SK-N-MC (cell line): ENCODE measurements around the gene CLP1.
"Not testable (repeated sequence)": the region's sequence is repeated elsewhere in the genome, so short reads cannot be mapped to it uniquely, and the experiment has no call there.

Experiments used
- DNase-seq: peaks from one replicate; pipeline ENCODE4 v3.0.0-alpha.2; 2011; ENCODE audit warnings: low read depth, low spot score
- H3K27ac ChIP-seq: fragments of 200-600 bp; sonication (generic); 2 replicates; pipeline ENCODE4 v1.5.1; 2016; ENCODE audit warnings: mixed run types
- H3K36me3 ChIP-seq: fragments of 200-600 bp; sonication (generic); 2 replicates; pipeline ENCODE4 v1.6.1; 2017; ENCODE audit warnings: antibody characterized with exemption, low read length, mixed read lengths; ENCODE audit not compliant: insufficient read depth
- H3K4me3 ChIP-seq: fragments of 200-600 bp; sonication (generic); 2 replicates; pipeline ENCODE4 v1.5.1; 2016
- H3K9ac ChIP-seq: fragments of 200-600 bp; sonication (generic); 2 replicates; pipeline ENCODE4 v1.8.0; 2017; ENCODE audit warnings: mixed run types, mixed read lengths; ENCODE audit not compliant: insufficient read length
- H3K9me3 ChIP-seq: fragments of 200-600 bp; sonication (generic); 2 replicates; pipeline ENCODE4 v1.6.1; 2017; ENCODE audit warnings: low read depth, mild to moderate bottlenecking, antibody characterized with exemption, low read length, moderate library complexity, mixed read lengths
- EZH2 ChIP-seq: fragments of 200-600 bp; sonication (generic); IDR thresholded peaks from one replicate; pipeline ENCODE4 v1.6.1; 2017; ENCODE audit warnings: antibody characterized with exemption
- FOXP2 ChIP-seq: optimal IDR thresholded peaks from 2 replicates; pipeline ENCODE3; 2011; ENCODE audit warnings: mild to moderate bottlenecking, moderate library complexity; ENCODE audit not compliant: insufficient read depth; ENCODE audit errors: extremely low read length, control extremely low read depth
- POLR2AphosphoS5 ChIP-seq: IDR thresholded peaks from 2 replicates; pipeline ENCODE4 v1.6.1; 2012; ENCODE audit warnings: mild to moderate bottlenecking, low read depth, low read length, borderline replicate concordance

Gene CLP1

GRCh38 chr11:57698843-57699365 is 41.3 kb downstream of the CLP1 start:
- Histone ChIP-seq H3K36me3 (peaks cover 77% of the 10 kb centered on the region), H3K27ac (no peak overlapping the region), H3K4me3 (no peak overlapping the region), H3K9ac (no peak overlapping the region), H3K9me3 (no peaks in the 10 kb centered on the region)
- TF ChIP-seq POLR2AphosphoS5: no peak
- TF ChIP-seq EZH2: no peak
- TF ChIP-seq FOXP2: no peak
- DNase-seq: no peak

- no peak overlapping the region for H3K9ac ChIP-seq
- no peak overlapping the region for H3K27ac ChIP-seq
- H3K9me3 ChIP-seq: no peaks in the 10 kb centered on the region
- no peak overlapping the region for H3K4me3 ChIP-seq
- peaks cover 77% of the 10 kb centered on the region for H3K36me3 ChIP-seq
- DNase-seq: no peak
- TF ChIP-seq EZH2 (no peak), FOXP2 (no peak), POLR2AphosphoS5 (no peak; the same call in 1 of the 2 replicates)
Observed at GRCh38 chr11:57699813-57700212, 42.3 kb downstream of the CLP1 start.

- no peak for DNase-seq
- Histone ChIP-seq H3K9ac (no peak overlapping the region), H3K4me3 (no peak overlapping the region), H3K36me3 (peaks cover 76% of the 10 kb centered on the region), H3K27ac (no peak overlapping the region), H3K9me3 (no peaks in the 10 kb centered on the region)
- TF ChIP-seq EZH2: no peak
- no peak for TF ChIP-seq FOXP2
- no peak for TF ChIP-seq POLR2AphosphoS5
Observed at GRCh38 chr11:57700425-57700824, 42.9 kb downstream of the CLP1 start.

GRCh38 chr11:57703341-57703740 is 45.8 kb downstream of the CLP1 start:
- H3K4me3 ChIP-seq: no peak overlapping the region
- DNase-seq: no peak
- H3K27ac ChIP-seq: 0 out of 2 replicates have a peak overlapping the region, but pooled peaks have one; percentile 36
- peaks cover 60% of the 10 kb centered on the region for H3K36me3 ChIP-seq
- no peaks in the 10 kb centered on the region for H3K9me3 ChIP-seq
- no peak overlapping the region for H3K9ac ChIP-seq
- no peak for TF ChIP-seq FOXP2
- TF ChIP-seq POLR2AphosphoS5: no peak
- TF ChIP-seq EZH2: no peak

- Histone ChIP-seq H3K27ac (no peak overlapping the region), H3K9me3 (no peaks in the 10 kb centered on the region), H3K4me3 (no peak overlapping the region), H3K9ac (no peak overlapping the region), H3K36me3 (peaks cover 49% of the 10 kb centered on the region)
- TF ChIP-seq POLR2AphosphoS5: no peak
- TF ChIP-seq EZH2: no peak
- no peak for TF ChIP-seq FOXP2
- no peak for DNase-seq
Observed at GRCh38 chr11:57704932-57705331, 47.4 kb downstream of the CLP1 start.

GRCh38 chr11:57705432-57705831 is 47.9 kb downstream of the CLP1 start:
- H3K9ac ChIP-seq, DNase-seq, H3K9me3 ChIP-seq, H3K4me3 ChIP-seq, H3K27ac ChIP-seq: not testable (repeated sequence)
- peaks cover 46% of the 10 kb centered on the region for H3K36me3 ChIP-seq

- Histone ChIP-seq H3K9ac (no peak overlapping the region), H3K27ac (no peak overlapping the region), H3K9me3 (no peaks in the 10 kb centered on the region), H3K4me3 (no peak overlapping the region), H3K36me3 (peaks cover 14% of the 10 kb centered on the region)
- no peak for DNase-seq
- TF ChIP-seq POLR2AphosphoS5: no peak
- TF ChIP-seq FOXP2: no peak
- no peak for TF ChIP-seq EZH2
Observed at GRCh38 chr11:57709802-57710367, 52.3 kb downstream of the CLP1 start.
